GM21423 (cell line): ENCODE data around the gene CD180.
"Not testable (repeated sequence)": the region's sequence is repeated elsewhere in the genome, so short reads cannot be mapped to it uniquely, and the experiment has no call there.

ENCODE experiments used
- ATAC-seq: cut with Tn5 transposase; IDR thresholded peaks from one replicate; pipeline ENCODE4 v1.9.1; 2021; ENCODE audit warnings: mild to moderate bottlenecking, moderate library complexity; ENCODE audit not compliant: unreplicated experiment

Gene CD180

DNA sequence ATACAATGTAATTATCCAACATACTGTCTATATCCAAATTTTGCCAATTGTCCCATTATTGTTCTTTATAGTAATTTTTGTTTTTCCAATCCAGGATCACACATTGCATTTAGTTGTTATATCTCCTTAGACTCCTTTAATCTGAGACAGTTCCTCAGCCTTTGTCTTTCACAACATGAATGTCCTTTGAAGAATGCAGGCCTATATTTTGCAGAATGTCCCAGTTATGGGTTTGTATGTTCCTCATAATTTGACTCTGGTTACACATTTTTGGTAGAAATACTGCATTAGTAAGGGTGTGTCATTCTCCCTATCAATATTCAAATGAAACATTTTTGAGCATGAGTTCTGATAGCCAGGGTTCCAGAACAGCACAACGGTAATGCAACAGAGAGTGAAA, 6.7 kb downstream of the CD180 start:
- no peak for ATAC-seq

DNA sequence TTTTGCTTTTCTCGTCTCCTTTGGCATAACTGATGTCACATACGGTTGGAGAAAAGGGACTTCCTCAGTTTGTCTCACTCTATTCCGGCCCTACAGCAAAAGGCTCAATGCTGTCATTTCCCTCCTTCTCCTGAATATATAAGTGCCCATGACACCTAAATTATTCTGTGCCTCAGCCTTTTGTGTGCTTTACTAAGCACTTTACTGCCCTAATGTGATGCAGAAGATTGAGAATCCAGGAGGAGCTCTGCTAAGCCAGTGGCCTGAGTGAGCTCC, 7.6 kb downstream of the CD180 start:
- no peak for ATAC-seq

DNA sequence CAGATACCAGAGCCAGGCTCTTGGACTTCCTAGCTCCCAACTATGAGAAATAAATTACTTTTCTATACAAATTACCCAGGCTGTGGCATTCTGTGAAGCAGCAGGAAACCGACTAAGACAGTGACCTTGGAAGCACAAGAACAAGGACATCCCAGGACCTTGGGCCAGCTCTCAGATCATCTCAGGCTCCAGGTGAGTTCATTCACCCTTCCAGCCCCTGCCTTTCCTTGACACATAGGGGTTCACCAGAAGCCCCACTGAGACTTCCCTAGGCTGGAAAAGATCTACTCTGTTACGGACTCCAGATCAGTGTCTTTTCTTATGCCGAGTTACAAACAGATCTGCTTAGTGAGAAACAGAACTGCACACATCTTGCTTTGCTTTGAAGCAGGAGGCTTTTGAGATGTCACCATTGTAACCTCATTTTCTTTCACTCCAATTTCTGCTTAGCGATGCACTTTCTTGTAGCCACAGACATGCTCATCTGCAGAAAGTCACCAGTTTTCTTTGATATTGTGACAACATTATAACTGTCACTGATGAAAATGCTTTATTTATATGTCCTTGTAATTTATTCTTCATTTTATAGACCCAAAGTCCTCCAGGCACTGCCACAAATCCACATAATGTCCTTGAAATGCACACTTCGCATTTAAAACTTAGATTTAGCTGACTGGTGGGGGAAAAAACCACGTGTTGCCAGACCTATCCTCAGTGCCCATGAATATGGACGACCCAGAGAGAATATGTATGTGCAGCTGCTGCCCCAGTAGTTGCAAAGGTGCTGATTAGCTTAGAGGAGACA, 8.1 kb downstream of the CD180 start:
- ATAC-seq = no peak

DNA sequence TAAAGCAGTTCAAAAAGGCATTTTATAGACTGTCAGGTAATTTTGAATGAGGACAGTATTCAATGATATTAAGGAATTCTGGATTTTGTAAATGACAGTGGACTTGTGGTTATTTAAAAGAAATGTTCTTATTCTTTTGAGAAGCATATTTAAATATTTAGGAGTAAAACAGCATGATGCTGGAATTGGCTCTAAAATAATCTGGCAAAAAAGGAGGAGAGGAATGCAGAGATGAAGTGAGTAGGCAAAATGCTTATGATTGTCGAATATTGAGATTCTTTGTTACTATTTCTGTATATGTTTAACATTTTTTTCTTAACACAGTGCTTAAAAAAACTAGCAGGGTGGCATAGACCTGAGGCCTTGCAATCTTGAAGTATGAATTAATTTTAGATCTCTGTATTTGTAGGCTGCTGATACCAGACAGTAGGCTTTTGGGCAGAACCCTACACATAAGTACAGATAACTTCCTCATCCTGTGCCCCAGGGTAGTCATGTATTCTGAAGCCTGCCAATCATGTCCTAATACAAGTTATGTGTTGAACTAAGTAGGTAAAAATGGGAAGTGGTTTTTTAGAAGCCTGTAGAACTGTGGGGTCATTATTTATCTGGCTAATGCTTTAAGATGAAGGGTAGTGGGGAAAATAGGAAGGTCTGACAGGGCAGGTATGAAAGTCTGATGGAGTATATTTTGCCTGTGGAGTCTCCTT, 9.4 kb downstream of the CD180 start:
- peak; percentile 77 for ATAC-seq

DNA sequence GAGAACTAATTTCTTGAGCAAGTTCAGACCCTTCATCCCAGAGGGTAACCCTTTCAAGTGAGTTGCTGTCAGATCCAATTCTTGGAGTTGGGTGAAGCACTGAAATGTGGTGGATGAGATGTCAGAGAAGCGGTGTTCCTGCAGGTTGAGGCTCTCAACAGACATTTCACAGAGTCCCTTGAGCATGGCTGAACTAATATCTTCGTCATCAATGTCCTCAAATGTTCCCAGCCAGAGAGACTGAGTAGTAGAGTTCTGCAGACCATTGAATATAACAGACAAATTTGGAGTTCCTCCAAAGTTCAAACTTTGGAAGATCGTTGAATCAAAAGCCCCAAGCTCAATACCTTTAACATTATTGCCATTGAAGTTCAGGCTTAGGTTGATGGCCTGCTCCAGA, 12.7 kb downstream of the CD180 start:
- no peak for ATAC-seq

DNA sequence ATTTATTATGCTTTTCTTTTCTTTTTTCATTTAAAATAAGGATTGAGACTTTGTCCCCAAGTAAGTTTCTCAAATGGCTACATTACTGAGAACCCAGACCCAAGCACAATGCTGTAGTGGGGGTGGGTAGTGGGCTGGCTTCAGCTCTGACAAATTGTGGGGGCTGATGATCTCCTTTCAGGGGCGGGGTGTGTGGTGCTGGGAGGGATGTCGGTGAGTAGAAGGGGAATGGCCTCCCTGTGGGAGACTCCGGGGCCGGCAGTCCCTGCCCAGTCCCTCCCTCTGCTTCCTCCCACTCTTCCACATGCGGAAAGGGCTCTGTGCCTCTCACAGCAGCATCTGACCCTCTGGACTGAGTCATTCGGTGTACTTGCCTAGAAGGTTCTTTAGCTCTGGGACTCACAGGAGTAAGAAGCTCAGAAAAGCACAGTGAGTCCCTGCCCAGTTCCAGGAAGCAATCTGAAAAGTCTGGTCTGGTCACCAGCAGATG, 14.3 kb downstream of the CD180 start:
- ATAC-seq = no peak

DNA sequence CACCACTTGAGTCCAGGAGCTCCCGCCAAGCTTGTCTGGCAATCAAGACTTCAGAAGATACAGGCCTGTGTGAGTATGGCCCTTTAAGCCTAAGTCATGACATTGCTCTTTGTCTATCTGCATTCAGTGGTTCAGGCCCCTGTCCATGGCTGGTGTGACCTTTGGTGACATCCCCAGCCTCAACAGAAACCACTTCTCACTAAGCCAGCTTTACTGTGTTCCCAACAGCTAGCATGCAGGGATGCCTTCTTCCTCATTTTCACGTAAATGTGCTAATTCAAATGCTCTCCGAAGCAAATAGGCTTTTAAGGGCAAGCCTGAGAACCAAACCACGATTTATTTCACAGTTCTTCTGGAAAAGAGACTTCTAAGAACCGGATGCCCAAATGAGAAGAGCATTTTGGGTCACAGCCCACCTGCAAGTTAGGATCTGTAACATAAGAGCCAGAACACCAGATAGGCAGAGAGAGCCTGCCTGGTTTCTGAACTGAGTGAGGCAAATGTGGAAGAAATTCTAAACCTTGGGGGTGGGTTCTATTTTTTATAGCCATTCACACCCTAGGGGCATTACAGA, 14.9 kb downstream of the CD180 start:
- no peak for ATAC-seq

DNA sequence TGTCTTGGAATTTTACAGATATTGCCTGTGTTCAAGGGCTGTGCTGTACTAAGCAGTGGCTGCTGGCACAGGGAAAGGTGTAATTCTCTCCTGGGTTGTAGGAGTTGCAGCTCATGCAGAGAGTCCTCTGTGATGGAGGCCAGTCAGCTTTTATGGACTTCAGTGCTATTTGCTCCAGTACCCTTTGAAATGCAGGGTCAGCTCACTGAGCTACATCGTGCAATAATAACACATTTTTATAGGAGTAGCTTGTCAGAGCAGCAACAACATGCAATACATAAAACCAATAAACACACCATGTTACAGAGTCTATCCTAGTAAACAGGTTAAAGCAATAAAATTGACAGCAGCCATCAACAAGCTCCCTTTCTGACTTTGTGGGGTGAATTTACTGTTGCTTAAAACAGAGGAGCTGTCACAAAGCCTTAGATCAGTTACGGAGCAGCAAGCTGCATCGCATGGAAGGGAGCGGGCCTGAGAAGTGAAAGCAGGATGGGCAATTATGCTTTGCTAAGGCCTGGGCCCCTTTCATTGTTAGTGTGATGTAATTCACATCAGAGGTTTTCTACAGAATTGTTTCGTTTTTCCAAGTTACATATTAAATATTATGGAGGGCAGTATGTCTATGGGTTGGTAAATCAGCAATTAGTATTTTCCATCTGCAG, 16.8 kb downstream of the CD180 start:
- no peak for ATAC-seq

DNA sequence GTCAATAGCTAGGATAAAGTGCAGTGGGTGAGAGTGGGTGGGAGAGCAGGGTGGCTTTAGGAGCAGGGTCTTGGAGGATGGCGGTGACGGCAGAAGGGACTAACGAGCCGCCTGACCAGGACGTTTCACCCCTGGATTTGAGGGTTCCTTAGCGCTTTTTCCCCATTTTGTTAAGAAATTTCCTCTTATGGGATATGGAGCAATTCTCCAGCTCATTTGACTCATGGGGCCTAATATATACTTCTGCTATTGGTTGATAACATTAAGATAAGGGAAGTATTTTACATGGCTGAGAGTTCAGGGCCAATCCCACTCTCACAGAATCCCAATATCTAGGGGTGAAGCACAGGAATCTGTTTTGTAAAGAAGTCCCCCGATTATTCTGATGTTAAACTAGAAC, 17.6 kb downstream of the CD180 start:
- ATAC-seq = no peak

DNA sequence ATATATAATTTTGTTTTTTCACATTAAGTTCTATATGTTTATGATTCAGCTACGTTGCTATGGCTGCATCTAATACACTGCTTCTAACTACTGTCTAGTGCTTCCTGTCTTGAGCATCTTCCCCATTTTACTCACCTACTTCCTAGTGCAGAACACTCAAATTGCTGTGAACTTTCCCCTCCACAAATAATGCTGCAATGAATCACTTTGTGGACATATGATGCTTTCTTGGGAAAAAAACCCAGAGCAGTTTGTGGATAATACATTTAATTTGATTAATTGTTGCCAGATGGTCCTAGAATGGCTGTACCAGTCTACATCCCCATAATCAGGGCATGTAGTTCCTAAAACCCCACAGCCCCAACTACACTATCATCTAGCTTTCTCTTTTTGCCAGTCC, 18.5 kb downstream of the CD180 start:
- ATAC-seq = no peak

DNA sequence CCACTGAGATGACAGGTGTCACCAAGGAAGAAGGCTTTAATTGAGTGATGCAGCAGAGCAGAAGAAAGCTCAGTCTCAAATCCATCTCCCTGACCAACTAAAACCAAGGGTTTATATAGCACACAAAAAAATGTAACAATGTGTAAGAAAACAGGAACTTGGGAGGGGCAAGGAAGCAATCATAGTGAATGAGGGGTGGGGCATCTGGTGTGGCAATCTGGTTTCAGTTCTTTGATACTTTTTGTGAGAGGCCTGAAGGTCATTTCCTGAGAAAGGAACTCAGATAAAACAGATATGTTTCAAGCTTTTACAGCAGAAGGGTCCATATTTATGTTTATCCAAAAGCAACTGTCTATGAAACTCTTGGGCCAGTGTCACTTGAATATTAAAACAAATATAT, 19.7 kb downstream of the CD180 start:
- no peak for ATAC-seq

DNA sequence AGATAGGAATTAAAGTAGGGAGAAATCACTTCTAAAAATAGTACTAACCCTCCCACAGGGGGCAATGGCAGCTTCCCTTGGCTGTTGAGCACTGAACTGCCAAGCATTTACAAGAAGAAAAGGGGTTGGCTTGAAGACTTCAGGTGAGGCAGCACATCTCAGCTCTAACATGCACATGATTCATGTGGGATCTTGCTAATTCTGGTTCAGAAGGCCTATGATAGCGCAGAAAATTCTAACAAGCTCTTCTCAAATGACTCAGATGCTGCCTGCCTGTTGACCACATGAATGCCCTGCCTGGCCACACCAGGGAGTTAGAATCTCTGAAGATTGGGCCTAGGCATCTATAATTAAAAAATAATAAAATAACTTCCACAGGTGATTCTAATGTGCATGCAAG, 22.6 kb downstream of the CD180 start:
- no peak for ATAC-seq

DNA sequence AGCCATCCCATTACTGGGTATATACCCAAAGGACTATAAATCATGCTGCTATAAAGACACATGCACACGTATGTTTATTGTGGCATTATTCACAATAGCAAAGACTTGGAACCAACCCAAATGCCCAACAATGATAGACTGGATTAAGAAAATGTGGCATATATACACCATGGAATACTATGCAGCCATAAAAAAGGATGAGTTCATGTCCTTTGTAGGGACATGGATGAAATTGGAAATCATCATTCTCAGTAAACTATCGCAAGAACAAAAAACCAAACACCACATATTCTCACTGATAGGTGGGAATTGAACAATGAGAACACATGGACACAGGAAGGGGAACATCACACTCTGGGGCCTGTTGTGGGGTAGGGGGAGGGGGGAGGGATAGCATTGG, 23.2 kb downstream of the CD180 start:
- not testable (repeated sequence) for ATAC-seq

DNA sequence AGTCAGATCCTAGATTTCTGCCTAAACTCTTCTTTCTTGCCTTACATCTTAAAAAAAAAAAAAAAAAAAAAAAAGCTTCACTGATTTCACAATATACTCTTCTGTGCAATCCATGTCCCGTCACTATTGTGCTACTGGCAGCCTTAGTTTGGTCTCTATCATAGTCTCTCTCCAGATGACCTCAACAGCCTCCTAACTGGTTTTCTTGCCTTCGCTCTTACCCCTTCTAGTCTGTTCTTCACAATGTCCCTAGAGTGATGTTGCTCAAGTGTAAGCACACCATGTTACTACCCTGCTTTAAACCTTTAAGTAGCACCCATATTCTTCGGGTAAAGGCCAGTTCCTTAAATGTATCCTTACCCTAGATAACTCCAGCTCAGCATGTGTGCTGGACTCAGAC, 25.8 kb downstream of the CD180 start:
- ATAC-seq = no peak

DNA sequence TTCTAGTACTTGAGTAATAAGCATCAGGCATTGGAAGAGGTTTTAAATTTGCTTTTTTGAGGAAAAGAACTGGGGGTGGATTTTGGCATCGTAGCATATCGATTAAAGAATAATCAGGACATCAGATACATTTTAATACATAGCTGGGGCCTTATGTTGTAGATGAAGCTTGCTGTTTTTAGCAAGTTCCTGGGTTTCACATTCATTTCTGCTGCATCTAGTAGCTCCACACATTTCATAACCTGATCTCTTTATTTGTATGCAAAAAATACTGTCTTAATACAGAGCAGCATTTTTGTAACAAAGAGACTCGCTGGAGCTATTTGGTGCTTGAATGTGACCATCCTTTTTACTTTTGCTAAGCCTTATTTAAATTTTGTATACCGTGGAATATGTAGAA, 28.5 kb downstream of the CD180 start:
- no peak for ATAC-seq

DNA sequence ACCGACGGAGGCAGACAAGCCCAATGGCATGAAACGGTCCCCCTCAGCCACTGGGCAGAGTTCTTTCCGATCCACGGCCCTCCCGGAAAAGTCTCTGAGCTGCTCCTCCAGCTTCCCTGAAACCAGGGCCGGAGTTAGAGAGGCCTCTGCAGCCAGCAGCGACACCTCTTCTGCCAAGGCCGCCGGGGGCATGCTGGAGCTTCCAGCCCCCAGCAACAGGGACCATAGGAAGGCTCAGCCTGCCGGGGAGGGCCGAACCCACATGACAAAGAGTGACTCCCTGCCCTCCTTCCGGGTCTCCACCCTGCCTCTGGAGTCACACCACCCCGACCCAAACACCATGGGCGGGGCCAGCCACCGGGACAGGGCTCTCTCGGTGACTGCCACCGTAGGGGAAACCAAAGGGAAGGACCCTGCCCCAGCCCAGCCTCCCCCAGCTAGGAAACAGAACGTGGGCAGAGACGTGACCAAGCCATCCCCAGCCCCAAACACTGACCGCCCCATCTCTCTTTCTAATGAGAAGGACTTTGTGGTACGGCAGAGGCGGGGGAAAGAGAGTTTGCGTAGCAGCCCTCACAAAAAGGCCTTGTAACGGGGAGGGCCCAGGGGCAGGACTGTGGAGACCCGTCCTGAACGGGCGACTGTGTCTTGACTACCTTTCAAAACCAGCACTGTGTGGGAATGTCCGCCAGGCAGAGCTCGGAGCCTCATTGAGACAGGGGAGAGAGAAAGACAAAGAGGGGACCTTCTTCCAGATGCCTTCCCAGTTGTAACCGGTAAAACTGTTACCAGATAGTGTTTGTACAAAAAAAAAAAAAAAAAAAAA, 29.9 kb downstream of the CD180 start:
- peak; percentile 43 for ATAC-seq

DNA sequence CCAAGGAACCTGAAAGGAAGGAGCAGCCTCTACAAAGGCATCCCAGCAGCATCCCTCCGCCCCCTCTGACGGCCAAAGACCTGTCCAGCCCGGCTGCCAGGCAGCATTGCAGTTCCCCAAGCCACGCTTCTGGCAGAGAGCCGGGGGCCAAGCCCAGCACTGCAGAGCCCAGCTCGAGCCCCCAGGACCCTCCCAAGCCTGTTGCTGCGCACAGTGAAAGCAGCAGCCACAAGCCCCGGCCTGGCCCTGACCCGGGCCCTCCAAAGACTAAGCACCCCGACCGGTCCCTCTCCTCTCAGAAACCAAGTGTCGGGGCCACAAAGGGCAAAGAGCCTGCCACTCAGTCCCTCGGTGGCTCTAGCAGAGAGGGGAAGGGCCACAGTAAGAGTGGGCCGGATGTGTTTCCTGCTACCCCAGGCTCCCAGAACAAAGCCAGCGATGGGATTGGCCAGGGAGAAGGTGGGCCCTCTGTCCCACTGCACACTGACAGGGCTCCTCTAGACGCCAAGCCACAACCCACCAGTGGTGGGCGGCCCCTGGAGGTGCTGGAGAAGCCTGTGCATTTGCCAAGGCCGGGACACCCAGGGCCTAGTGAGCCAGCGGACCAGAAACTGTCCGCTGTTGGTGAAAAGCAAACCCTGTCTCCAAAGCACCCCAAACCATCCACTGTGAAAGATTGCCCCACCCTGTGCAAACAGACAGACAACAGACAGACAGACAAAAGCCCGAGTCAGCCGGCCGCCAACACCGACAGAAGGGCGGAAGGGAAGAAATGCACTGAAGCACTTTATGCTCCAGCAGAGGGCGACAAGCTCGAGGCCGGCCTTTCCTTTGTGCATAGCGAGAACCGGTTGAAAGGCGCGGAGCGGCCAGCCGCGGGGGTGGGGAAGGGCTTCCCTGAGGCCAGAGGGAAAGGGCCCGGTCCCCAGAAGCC, 30.8 kb downstream of the CD180 start:
- peak; percentile 81 for ATAC-seq

DNA sequence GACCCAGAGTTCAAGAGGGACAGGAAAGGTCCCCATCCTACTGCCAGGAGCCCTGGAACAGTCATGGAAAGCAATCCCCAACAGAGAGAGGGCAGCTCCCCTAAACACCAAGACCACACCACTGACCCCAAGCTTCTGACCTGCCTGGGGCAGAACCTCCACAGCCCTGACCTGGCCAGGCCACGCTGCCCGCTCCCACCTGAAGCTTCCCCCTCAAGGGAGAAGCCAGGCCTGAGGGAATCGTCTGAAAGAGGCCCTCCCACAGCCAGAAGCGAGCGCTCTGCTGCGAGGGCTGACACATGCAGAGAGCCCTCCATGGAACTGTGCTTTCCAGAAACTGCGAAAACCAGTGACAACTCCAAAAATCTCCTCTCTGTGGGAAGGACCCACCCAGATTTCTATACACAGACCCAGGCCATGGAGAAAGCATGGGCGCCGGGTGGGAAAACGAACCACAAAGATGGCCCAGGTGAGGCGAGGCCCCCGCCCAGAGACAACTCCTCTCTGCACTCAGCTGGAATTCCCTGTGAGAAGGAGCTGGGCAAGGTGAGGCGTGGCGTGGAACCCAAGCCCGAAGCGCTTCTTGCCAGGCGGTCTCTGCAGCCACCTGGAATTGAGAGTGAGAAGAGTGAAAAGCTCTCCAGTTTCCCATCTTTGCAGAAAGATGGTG, 31.6 kb downstream of the CD180 start:
- ATAC-seq = no peak

DNA sequence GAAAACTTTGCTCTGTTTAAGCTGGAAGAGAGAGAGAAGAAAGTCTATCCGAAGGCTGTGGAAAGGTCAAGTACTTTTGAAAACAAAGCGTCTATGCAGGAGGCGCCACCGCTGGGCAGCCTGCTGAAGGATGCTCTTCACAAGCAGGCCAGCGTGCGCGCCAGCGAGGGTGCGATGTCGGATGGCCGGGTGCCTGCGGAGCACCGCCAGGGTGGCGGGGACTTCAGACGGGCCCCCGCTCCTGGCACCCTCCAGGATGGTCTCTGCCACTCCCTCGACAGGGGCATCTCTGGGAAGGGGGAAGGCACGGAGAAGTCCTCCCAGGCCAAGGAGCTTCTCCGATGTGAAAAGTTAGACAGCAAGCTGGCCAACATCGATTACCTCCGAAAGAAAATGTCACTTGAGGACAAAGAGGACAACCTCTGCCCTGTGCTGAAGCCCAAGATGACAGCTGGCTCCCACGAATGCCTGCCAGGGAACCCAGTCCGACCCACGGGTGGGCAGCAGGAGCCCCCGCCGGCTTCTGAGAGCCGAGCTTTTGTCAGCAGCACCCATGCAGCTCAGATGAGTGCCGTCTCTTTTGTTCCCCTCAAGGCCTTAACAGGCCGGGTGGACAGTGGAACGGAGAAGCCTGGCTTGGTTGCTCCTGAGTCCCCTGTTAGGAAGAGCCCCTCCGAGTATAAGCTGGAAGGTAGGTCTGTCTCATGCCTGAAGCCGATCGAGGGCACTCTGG, 32.6 kb downstream of the CD180 start:
- ATAC-seq = no peak
